Skeletal muscle satellite cell (primary cell): ENCODE results near the gene SLC8A1.
A peak's percentile ranks its signal among the peaks of the same experiment; 100 is the strongest.

Source experiments
- H3K27me3 ChIP-seq: 2 replicates; pipeline ENCODE4 v1.7.0; 2013; ENCODE audit warnings: low read length; ENCODE audit not compliant: control insufficient read depth, insufficient read depth
- H3K36me3 ChIP-seq: 2 replicates; pipeline ENCODE4 v1.7.0; 2013; ENCODE audit warnings: mild to moderate bottlenecking, control low read depth, low read length; ENCODE audit not compliant: insufficient read depth
- H3K4me1 ChIP-seq: 2 replicates; pipeline ENCODE4 v1.7.0; 2013; ENCODE audit warnings: low read length; ENCODE audit not compliant: control insufficient read depth, insufficient read depth
- H3K4me2 ChIP-seq: 2 replicates; pipeline ENCODE4 v1.7.0; 2013; ENCODE audit warnings: mild to moderate bottlenecking, low read length
- H3K4me3 ChIP-seq: 2 replicates; pipeline ENCODE4 v1.7.0; 2013; ENCODE audit warnings: low read length
- H3K9ac ChIP-seq: 2 replicates; pipeline ENCODE4 v1.7.0; 2013; ENCODE audit warnings: mild to moderate bottlenecking, low read depth, low read length, moderate library complexity
- H3K9me3 ChIP-seq: replicated peaks from 2 replicates; pipeline ENCODE4 v1.7.0; 2013; ENCODE audit warnings: mild to moderate bottlenecking, control low read depth, low read length

The SLC8A1 gene

GRCh38 chr2:40457366-40457765 lies 5.5 kb upstream of the SLC8A1 start:
- Histone ChIP-seq H3K9me3 (no peaks in the 10 kb centered on the region), H3K4me3 (peak overlapping the region; percentile 22), H3K4me2 (peak overlapping the region; percentile 72), H3K27me3 (no peaks in the 10 kb centered on the region), H3K4me1 (peaks cover 23% of the 10 kb centered on the region), H3K9ac (peak overlapping the region; percentile 48), H3K36me3 (no peaks in the 10 kb centered on the region)

- Histone ChIP-seq H3K36me3 (no peaks in the 10 kb centered on the region), H3K4me1 (peaks cover 25% of the 10 kb centered on the region), H3K9me3 (no peaks in the 10 kb centered on the region), H3K4me2 (peak overlapping the region; percentile 72), H3K27me3 (no peaks in the 10 kb centered on the region), H3K4me3 (no peak overlapping the region), H3K9ac (no peak overlapping the region)
These were observed 5.0 kb upstream of the SLC8A1 start for GRCh38 chr2:40456926-40457325.

- Histone ChIP-seq H3K9ac (no peak overlapping the region), H3K27me3 (no peaks in the 10 kb centered on the region), H3K4me3 (no peak overlapping the region), H3K36me3 (no peaks in the 10 kb centered on the region), H3K4me1 (peaks cover 26% of the 10 kb centered on the region), H3K9me3 (no peaks in the 10 kb centered on the region), H3K4me2 (no peak overlapping the region)
These were observed 3.8 kb upstream of the SLC8A1 start for GRCh38 chr2:40455661-40456060.

- Histone ChIP-seq H3K9ac (no peak overlapping the region), H3K4me2 (no peak overlapping the region), H3K36me3 (no peaks in the 10 kb centered on the region), H3K4me1 (peaks cover 39% of the 10 kb centered on the region), H3K4me3 (no peak overlapping the region), H3K9me3 (no peaks in the 10 kb centered on the region), H3K27me3 (no peaks in the 10 kb centered on the region)
These were observed 2.4 kb upstream of the SLC8A1 start for GRCh38 chr2:40454321-40454720.

- H3K4me2 ChIP-seq: peak overlapping the region; percentile 95
- H3K27me3 ChIP-seq: no peaks in the 10 kb centered on the region
- H3K4me3 ChIP-seq: peak overlapping the region; percentile 82
- peaks cover 39% of the 10 kb centered on the region for H3K4me1 ChIP-seq
- no peaks in the 10 kb centered on the region for H3K9me3 ChIP-seq
- H3K36me3 ChIP-seq: peaks cover under 1% of the 10 kb centered on the region
- H3K9ac ChIP-seq: no peak overlapping the region
These were observed 896 bp upstream of the SLC8A1 start for GRCh38 chr2:40452786-40453185.

GRCh38 chr2:40450796-40451430 lies 977 bp downstream of the SLC8A1 start:
- Histone ChIP-seq H3K9ac (peak overlapping the region; percentile 84), H3K36me3 (peaks cover 3% of the 10 kb centered on the region), H3K4me3 (peak overlapping the region; percentile 82), H3K4me2 (peak overlapping the region; percentile 95), H3K27me3 (no peaks in the 10 kb centered on the region), H3K9me3 (no peaks in the 10 kb centered on the region), H3K4me1 (peaks cover 30% of the 10 kb centered on the region)

GRCh38 chr2:40450066-40450795 lies 1.7 kb downstream of the SLC8A1 start:
- Histone ChIP-seq H3K4me2 (peak overlapping the region; percentile 95), H3K9ac (peak overlapping the region; percentile 84), H3K9me3 (no peaks in the 10 kb centered on the region), H3K4me1 (peaks cover 27% of the 10 kb centered on the region), H3K4me3 (peak overlapping the region; percentile 82), H3K36me3 (peaks cover 4% of the 10 kb centered on the region), H3K27me3 (no peaks in the 10 kb centered on the region)

- H3K4me3 ChIP-seq: no peak overlapping the region
- no peak overlapping the region for H3K9ac ChIP-seq
These were observed 3.3 kb downstream of the SLC8A1 start for GRCh38 chr2:40448476-40449079.

GRCh38 chr2:40445467-40445866 lies 6.4 kb downstream of the SLC8A1 start:
- Histone ChIP-seq H3K9ac (no peak overlapping the region), H3K4me3 (no peak overlapping the region), H3K4me1 (peaks cover 29% of the 10 kb centered on the region), H3K4me2 (no peak overlapping the region), H3K27me3 (no peaks in the 10 kb centered on the region), H3K9me3 (no peaks in the 10 kb centered on the region), H3K36me3 (peaks cover 13% of the 10 kb centered on the region)

More at GRCh38 chr2:40448476-40449079, 3.3 kb downstream of the SLC8A1 start:
- no peaks in the 10 kb centered on the region for H3K9me3 ChIP-seq
- H3K36me3 ChIP-seq: peaks cover 13% of the 10 kb centered on the region
- no peaks in the 10 kb centered on the region for H3K27me3 ChIP-seq
- peaks cover 27% of the 10 kb centered on the region for H3K4me1 ChIP-seq
- H3K4me2 ChIP-seq: peak overlapping the region; percentile 95

GRCh38 chr2:40440835-40441234 lies 11.1 kb downstream of the SLC8A1 start:
- Histone ChIP-seq H3K27me3 (no peaks in the 10 kb centered on the region), H3K9me3 (no peaks in the 10 kb centered on the region), H3K9ac (no peak overlapping the region), H3K4me2 (no peak overlapping the region), H3K36me3 (peaks cover 10% of the 10 kb centered on the region), H3K4me3 (no peak overlapping the region), H3K4me1 (peaks cover 29% of the 10 kb centered on the region)

GRCh38 chr2:40439473-40439872 lies 12.4 kb downstream of the SLC8A1 start:
- Histone ChIP-seq H3K4me3 (no peak overlapping the region), H3K9me3 (no peaks in the 10 kb centered on the region), H3K4me1 (peaks cover 41% of the 10 kb centered on the region), H3K36me3 (peaks cover 2% of the 10 kb centered on the region), H3K4me2 (peak overlapping the region; percentile 1), H3K27me3 (no peaks in the 10 kb centered on the region), H3K9ac (peak overlapping the region; percentile 6)
